Head of caudate nucleus (tissue), 42 donors: ENCODE measurements around the gene TPM4.
"Not testable (repeated sequence)": the region's sequence is repeated elsewhere in the genome, so short reads cannot be mapped to it uniquely, and the experiment has no call there.

ENCODE experiments used
- DNase-seq, 42 donors: peaks; one replicate each; pipeline versions ENCODE4 v3.0.0 to v3.0.0-alpha.2; 2020 to 2021; ENCODE audit warnings: mixed read lengths in 7 of 42
- intact Hi-C: fragments of 100-400 bp; cut with DNase I; formaldehyde crosslinking; loops from one replicate; pipeline ENCODE4 v1.15.0; 2022

The TPM4 gene

DNA sequence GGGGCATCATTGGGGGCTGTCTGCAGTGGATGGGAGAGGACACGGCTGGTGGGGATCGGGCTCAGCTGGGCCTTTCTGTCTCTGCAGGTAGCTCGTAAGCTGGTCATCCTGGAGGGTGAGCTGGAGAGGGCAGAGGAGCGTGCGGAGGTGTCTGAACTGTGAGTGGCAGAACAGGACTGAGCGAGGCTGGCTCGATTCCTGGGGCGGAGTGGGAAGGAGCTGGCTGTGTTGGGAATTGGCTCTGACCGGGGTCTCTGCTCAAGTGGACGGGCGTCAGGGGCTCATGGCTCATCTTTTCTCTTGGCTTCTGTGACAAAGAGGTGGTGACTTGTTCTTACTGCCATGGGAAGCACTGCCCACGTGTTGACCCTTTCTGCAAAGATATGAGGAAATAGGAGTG, 11.6 kb downstream of the TPM4 start:
- intact Hi-C loops: no loop called here
- DNase-seq: no peak

DNA sequence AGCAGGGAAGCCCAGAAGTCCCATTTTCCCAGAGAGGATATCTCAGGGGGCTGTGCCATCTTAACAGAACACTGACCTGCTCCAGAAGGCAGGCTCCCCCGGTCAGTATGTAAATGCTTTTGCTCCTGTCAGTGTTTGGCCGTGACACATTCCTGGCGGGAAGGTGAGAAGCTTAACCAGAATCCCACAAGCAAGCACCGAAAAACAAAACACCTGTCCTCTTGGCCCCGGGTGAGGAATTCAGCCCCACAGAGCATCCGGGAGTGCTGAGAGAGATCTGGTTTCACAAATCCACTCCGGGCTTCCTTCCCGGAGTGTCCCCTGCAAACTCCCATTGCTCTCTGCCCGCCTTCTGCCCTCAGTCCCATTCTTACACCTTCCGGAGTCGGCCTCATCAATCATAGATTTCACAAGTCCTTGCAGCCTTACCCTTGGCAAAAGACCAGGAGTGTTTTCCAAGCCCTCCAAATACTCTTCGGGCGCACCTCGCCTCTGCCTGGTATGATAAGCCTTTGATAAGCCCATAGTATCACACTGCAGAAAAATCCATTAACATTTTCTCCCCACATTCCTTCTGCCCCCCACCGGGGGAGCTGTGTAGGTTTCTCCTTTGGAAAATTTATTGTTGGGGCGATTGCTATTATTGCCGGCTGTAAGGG, 12.2 kb downstream of the TPM4 start:
- intact Hi-C loops: no loop called here
- no peak for DNase-seq

DNA sequence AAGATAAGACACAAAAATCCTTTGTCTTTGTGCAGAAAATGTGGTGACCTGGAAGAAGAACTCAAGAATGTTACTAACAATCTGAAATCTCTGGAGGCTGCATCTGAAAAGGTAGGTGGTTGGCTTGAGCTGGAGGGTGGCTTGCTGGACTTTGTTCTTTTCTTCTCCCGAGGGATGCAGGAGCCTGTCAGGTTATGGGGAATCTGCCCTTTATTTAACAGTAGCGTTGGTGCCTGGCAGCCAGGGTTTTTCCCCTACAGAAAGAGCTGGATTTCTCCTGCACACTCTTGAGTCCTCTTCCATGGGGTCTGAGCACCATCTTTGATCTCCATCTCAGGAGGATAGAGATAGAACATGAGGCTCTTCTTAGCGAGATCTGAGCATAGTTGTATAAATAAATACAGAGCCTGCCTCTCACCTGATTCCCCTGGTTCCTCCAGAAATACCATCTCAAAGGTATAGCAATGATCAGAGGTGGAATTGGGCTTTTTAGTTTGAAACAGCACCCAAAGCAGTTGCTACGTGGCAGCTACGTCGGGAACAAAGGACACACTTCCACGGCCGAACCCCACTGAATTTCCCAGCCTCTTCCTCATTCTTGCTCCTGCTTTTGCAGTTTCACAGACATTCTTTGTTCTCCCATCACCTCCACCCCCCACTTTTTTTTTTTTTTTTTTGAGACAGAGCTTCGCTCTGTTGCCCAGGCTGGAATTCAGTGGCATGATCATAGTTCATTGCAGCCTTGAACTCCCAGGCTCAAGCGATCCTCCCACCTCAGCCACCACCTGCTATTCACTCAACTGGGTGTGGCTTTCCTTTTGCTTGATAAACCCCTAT, 12.9 kb downstream of the TPM4 start:
- intact Hi-C loops: no loop called here

DNA sequence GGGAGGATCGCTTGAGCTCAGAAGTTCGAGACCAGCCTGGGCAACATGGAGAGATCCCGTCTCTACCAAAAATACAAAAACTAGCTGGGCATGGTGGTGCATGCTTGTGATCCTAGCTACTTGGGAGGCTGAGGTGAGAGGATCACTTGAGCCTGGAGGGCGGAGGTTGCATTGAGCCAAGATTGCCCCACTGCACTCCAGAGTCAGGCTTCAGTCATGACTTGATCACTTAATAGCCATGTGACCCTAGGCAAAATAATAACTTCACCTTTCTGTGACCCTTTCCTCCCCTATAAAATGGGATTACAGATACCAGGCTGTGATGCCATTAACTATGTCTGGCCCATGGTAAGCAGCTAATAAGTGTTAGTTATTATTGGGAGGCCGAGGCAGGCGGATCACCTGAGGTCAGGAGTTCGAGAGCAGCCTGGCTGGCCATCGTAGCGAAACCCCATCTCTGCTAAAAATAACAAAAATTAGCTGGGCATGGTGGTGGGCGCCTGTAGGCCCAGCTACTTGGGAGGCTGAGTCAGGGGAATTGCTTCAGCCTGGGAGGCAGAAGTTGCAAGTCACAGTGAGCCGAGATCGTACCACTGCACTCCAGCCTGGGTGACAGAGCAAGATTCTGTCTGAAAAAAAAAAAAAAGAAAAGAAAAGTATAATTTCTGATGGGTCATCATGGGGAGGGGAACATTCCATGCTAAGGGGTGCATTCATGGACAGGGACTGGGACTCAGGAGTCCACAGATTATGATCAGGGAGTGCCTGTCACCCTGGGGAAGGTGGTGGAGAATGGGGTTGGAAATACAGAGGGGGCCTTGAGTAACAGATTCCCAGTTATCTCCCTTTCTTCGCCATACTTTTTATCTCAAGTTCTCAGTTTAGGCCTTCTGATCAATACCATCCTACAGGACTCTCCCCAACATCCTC, 15.5 kb downstream of the TPM4 start:
- DNase-seq: no peak
- intact Hi-C loops: no loop called here

More for the DNA sequence above, 12.9 kb downstream of the TPM4 start:
- DNase-seq: no peak

DNA sequence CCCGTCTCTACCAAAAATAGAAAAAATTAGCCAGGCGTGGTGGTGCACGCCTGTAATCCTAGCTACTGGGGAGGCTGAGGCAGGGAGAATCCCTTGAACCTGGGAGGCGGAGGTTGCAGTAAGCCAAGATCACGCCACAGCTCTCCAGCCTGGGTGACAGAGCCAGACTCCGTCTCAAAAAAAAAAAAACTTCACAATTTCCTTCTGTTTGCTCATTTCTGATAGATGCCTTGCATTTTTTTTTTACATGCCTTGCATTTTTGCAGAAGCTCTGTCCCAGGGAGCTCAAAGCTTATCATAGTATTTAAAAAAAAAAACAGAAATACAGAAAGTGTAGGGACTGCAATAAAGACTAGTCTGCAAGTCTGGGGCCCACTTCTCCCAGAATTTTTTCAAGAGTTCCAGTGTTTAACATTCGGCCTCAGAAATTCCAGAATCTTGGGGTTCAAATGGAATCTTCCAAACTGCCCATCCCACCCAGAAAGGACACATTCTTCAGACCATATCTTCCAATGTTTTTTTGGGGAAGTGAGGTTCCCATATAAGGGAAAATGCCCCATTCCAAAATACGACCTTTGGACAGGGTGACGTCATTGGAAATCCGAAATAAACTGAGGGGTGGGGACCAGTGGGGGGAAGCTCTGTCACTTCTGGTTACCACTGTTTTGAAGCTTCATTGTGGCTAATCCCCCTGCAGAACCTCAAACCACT, 18.2 kb downstream of the TPM4 start:
- intact Hi-C loops: no loop called here
- no peak for DNase-seq

DNA sequence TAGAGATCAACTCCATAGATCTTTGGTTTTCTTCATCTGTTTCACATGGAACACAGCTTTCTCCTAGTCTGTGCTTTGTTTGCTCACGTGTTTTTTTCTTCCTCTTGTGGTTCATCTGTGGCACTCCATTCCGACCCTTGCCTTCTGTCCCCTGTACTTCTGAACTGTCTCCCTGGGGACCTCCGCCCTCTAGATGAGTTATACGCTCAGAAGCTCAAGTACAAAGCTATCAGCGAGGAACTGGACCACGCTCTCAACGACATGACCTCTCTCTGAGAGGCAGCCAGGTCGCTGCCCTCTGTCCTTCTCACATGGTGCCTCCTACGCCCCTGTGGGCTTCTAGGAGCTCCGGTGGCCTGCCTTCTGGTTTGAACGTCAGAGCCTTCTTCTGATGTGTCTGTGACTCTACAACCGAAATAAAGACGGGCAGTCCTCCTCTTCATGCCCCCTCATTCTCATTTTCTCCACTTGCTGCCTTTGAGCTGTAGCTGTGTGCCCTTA, 18.8 kb downstream of the TPM4 start:
- DNase-seq: no peak

DNA sequence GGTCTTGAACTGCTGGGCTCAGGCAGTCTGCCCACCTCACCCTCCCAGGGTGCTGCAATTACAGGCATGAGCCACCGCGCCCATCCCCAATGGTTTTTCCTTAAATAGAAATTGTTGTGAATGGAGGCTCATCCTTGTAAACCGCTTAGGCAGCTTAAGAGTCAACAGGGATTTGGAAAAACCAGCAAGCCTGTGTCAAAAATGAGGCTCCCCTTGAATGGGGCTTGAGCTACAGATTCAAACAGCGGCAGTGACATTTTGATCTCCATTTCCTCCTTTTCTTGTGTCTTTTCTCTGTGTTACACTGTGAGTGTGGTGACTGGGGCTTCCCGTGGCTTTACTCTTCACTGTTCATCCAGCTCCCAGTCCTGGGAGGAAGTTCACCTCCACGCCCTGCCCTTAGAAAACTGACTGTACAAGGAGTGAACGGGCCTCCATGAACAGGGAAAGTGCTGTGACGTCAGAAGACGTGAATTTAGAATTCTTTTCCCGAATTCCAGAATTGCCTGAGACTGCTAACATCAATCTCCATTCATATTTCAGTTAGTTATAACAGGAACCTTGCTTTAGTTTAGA, 20.1 kb downstream of the TPM4 start:
- intact Hi-C loops: no loop called here

More for the DNA sequence above, 18.8 kb downstream of the TPM4 start:
- intact Hi-C loops: no loop called here

DNA sequence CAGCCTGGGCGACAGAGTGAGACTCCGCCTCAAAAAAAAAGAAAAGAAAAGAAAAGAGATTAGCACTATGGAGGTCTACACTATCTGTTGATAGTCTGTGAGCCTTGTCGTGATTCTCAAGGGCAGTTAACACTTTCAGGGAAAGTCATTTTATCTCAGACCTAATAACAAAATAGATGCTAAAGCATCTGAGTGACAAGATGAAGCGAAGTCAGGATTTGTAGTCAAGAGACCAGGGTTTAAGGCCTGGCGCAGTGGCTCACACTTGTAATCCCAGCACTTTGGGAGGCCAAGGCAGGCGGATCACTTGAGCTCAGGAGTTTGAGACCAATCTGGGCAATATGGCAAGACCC, 22.1 kb downstream of the TPM4 start:
- DNase-seq: no peak
- intact Hi-C loops: no loop called here

More for the DNA sequence above, 20.1 kb downstream of the TPM4 start:
- no peak for DNase-seq

DNA sequence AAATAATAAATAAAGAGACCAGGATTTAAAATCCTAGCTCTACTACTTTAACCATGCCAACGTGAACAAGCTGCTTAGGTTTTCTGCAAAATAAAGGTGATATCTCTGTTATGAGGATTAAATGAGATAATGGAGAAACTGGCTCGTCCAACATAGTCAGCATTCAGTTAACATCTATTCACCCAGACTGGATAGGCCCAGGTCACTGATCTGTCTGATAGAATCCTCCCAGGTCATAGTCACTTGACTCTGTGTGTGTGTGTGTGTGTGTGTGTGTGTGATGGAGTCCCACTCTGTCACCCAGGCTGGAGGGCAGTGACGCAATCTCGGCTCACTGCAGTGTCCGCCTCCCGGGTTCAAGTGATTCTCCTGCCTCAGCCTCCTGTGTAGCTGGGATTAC, 22.5 kb downstream of the TPM4 start:
- DNase-seq: no peak
- intact Hi-C loops: no loop called here

DNA sequence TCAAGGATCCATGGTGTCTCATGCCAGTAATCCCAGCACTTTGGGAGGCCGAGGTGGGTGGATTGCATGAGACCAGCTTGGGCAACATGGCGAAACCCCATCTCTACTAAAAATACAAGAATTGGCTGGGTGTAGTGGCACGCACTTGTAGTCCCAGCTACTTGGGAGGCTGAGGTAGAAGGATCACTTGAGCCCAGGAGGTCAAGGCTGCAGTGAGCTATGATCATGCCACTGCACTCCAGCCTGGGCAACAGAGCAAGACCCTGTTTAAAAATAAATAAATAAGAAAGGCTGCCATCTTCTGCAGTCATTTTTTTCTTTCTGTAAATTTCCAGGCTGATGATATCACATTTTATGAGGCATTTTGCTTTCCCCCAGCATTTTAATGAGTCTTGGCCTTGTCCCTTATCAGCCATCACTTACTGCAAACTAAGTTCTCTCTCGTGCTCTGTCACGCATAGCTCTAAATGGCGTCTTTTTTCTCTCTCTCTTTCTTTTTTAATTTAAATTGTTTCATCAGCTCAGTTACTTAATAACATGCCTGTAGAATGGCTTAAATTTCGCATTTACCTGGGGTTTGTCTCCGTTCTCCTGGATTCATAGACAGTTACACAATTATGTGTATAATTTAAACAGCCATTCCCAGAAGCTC, 23.1 kb downstream of the TPM4 start:
- intact Hi-C loops, DNase-seq: not testable (repeated sequence)

DNA sequence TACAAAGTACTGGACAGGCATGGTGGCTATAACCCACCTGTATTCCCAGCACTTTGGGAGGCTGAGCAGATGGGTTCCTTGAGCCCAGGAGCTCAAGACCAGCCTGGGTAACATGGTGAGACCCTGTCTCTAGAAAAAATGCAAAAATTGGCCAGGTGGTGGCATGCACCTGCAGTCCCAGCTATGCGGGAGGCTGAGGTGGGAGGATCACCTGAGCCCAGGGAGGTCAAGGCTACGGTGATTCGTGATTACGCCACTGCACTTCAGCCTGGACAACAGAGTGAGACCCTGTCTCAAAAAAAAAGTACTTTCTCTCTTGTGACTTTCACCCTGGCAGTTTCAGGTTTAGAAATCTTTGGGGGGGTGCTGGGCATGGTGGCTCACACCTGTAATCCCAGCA, 24.2 kb downstream of the TPM4 start:
- intact Hi-C loops: no loop called here
- DNase-seq: no peak

DNA sequence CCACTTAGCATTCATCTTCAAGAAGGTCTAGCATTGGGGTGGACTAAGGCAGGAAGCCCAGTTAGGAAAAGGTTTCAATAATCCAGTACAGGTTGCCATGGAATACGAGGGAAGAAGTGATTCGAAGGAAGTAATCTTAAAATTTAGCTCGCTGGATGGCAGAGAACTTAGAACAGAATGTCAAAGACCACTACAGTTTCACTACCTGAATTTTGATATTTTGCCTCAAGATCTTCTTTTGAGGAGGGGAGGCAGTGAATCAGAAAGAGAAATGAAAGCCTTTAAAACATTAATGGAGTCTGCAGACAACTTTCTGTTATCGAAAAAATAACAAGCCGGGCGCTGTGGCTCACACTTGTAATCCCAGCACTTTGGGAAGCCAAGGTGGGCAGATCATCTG, 28.4 kb downstream of the TPM4 start:
- intact Hi-C loops: no loop called here
- no peak for DNase-seq

DNA sequence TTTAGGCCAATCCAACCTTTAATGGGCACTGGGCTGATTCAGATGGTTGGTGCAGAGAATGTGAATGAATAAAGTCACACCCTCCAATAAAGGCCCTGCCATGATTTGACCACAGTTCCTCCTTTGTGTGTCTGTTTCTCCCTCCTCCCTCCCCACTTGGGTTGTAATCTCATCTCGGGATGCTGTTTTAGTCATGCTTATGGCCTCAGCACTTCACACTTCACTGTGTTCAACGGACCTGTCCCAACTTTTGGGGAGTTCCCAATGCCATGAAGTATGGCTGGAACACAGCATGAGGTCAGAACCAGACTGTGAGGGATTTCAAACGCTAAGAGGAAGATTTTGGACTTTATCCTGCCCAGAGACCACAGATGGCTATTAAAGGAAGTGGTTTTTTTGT, 29.8 kb downstream of the TPM4 start:
- intact Hi-C loops: no loop called here
- DNase-seq: no peak

DNA sequence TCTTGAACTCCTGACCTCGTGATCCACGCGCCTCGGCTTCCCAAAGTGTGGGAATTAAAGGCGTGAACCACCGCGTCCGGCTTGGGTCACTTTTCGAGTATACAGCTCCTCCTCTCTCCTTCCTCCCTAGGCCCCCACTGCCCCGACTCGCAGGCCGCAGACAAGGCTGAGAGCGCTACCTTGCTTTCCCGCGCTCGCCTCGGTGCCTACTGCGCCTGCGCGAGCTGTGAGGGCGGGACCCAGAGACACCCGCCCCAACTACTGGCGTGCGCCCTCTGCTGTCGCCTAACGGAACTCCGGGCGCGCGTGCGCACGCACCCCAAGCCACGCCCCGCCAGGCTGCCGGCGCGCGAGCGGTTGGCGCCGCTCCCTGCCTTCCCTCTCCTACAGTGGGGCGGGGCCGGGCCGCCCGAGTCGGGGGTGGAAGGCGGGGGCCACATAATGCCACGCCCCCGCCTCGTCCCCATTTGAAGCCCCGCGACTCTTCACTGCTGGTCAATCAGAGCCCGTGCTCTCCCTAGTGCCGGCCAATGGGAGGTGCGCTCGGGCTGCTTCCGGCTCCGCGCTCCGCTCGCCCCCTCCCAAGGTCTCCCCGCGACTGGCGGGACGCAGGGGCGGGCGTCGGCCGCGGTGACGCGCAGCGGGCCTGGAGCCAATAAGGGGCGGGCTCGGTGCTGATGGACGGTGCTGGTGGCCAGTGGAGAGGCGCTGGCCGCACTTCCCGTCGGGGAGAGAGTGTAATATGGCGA, 35.0 kb downstream of the TPM4 start, which contains the start of gene RAB8A:
Gene RAB8A, plus strand, starts transcription at position 730 of the 749 bp plus-strand sequence. Its CDS starts 13 bp downstream, at position 743.
- intact Hi-C loops: loop anchor here (5.0 kb wide), 3 partner anchors 34 to 76 kb away; partner anchors contain the start of genes FAM32A and TPM4
- DNase-seq: peak; percentile 96 to 100 (median 99)

DNA sequence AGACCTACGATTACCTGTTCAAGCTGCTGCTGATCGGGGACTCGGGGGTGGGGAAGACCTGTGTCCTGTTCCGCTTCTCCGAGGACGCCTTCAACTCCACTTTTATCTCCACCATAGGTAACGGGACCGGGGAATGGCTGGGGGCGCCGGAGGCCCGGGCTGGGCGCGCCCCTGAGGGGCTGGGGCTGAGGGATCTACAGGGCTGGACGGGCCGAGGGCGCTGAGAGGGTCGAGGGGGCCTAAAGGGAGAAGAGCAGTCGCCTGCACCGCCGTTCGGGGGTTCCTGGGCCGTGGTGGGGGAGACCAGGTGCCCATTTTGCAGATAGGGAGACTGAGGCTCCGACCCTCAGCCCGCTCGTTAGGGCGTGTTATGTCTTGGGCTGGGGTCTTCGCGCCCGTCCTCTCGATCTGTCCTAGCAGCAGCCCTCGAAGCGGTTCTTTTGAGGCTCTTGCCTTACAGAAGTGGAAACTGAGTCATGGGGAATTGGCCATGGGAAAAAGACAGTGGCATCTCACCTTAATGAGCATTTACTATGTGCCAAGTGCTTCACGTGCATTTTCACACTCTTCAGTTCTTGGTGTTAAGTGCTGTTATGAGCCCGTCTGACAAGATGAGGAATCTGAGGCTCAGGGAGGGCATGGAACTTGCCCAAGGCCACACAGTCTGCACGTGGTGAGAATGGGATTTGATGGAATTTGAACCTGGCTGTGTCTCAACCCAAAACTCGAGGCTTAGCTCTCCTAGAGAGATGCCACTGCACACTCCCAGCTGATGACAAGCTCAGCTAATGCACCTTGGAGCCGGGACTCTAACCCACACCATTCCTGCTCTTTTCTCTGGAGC, 35.8 kb downstream of the TPM4 start:
- no peak for DNase-seq
- intact Hi-C loops: loop anchor here (5.0 kb wide), 3 partner anchors 35 to 75 kb away; partner anchors contain the start of genes FAM32A and TPM4

DNA sequence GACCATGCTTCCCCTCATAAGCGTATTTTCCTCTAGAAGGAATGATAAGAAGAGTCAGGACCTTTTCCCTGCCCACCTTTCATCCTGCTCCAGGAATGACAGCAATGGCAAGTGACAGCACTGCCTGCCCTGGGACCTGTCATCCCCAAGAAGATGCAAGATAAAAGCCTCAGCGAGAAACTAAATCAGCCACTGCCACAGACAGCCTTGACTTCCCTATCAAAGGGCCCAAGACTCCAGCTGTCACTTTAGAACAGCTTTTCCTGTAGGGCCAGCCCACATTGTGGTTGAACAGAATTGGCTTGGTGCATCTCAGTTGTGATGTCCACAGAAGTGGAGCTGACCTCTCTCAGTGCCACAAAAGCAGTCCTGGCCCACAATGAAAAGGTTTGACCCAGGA, 36.5 kb downstream of the TPM4 start:
- intact Hi-C loops: loop anchor here (5.0 kb wide), 3 partner anchors 35 to 75 kb away; partner anchors contain the start of genes FAM32A and TPM4
- DNase-seq: no peak
